ENCODE results near the gene HCRTR1. TPM values are rescaled to one million over a fixed set of nuclear protein-coding genes. Genes with fewer than 3 reads are reported as not detected.
A peak's percentile ranks its signal among the peaks of the same experiment; 100 is the strongest.

HCRTR1 gene
- total RNA-seq, 3 donors from 2014 or later: not detected

- no peaks in the 10 kb centered on the region for H3K27me3 ChIP-seq
- H3K4me1 ChIP-seq: peaks cover 9 to 31% of the 10 kb centered on the region in 2 donors
- H3K4me3 ChIP-seq: no peak overlapping the region
- TF ChIP-seq POLR2AphosphoS5 (IDR thresholded peaks at IDR 0.05) (no peak), POLR2A (IDR thresholded peaks at IDR 0.05) (no peak), CTCF (IDR thresholded peaks at IDR 0.05) (no peak)
- H3K27ac ChIP-seq: peak overlapping the region in 1 of 2 donors; percentile 80
- no peaks in the 10 kb centered on the region for H3K36me3 ChIP-seq
- intact Hi-C loops (cut with DNase I; ENCODE audit: low total_unique reads): no loop called here
- H3K9me3 ChIP-seq: no peaks in the 10 kb centered on the region
- no peak for DNase-seq (ENCODE audit: low spot score in 2 of 2)
These were observed 8.2 kb downstream of the HCRTR1 start for GRCh38 chr1:31625561-31626222.

- no peaks in the 10 kb centered on the region for H3K9me3 ChIP-seq
- no peak for TF ChIP-seq POLR2A (IDR thresholded peaks at IDR 0.05)
- no peak for TF ChIP-seq CTCF (IDR thresholded peaks at IDR 0.05)
- no peak for TF ChIP-seq POLR2AphosphoS5 (IDR thresholded peaks at IDR 0.05)
- no peaks in the 10 kb centered on the region for H3K27me3 ChIP-seq
- DNase-seq (ENCODE audit: low spot score in 2 of 2): no peak
- intact Hi-C loops (cut with DNase I; ENCODE audit: low total_unique reads): no loop called here
- H3K4me1 ChIP-seq: peaks cover 9 to 31% of the 10 kb centered on the region in 2 donors
- no peaks in the 10 kb centered on the region for H3K36me3 ChIP-seq
- H3K27ac ChIP-seq: peak overlapping the region; percentile 80 to 91
- H3K4me3 ChIP-seq: no peak overlapping the region
These were observed 9.0 kb downstream of the HCRTR1 start for GRCh38 chr1:31626223-31627207.

- peak overlapping the region; percentile 80 to 91 for H3K27ac ChIP-seq
- H3K27me3 ChIP-seq: no peaks in the 10 kb centered on the region
- no peaks in the 10 kb centered on the region for H3K9me3 ChIP-seq
- intact Hi-C loops (cut with DNase I; ENCODE audit: low total_unique reads): no loop called here
- peak in 1 of 2 donors; percentile 91 for DNase-seq (ENCODE audit: low spot score in 2 of 2)
- H3K4me3 ChIP-seq: peak overlapping the region in 2 of 3 donors; percentile 22 to 38
- H3K36me3 ChIP-seq: no peaks in the 10 kb centered on the region
- H3K4me1 ChIP-seq: peaks cover 9 to 31% of the 10 kb centered on the region in 2 donors
- TF ChIP-seq POLR2AphosphoS5 (IDR thresholded peaks at IDR 0.05) (peak; percentile 20 to 54 (median 27)), POLR2A (IDR thresholded peaks at IDR 0.05) (no peak)
These were observed 9.9 kb downstream of the HCRTR1 start for GRCh38 chr1:31627301-31627929.

GRCh38 chr1:31627930-31628559 lies 10.6 kb downstream of the HCRTR1 start:
- Histone ChIP-seq H3K4me3 (peak overlapping the region in 2 of 3 donors; percentile 22 to 38), H3K27me3 (no peaks in the 10 kb centered on the region), H3K9me3 (no peaks in the 10 kb centered on the region), H3K4me1 (peaks cover 9 to 31% of the 10 kb centered on the region in 2 donors), H3K36me3 (no peaks in the 10 kb centered on the region), H3K27ac (peak overlapping the region; percentile 80 to 91)
- intact Hi-C loops (cut with DNase I; ENCODE audit: low total_unique reads): no loop called here
- TF ChIP-seq POLR2AphosphoS5 (IDR thresholded peaks at IDR 0.05) (peak in 1 of 3 donors; percentile 9), POLR2A (IDR thresholded peaks at IDR 0.05) (no peak)
- DNase-seq (ENCODE audit: low spot score in 2 of 2): peak in 1 of 2 donors; percentile 90

GRCh38 chr1:31628931-31629556 lies 11.6 kb downstream of the HCRTR1 start:
- intact Hi-C loops (cut with DNase I; ENCODE audit: low total_unique reads): no loop called here
- Histone ChIP-seq H3K36me3 (no peaks in the 10 kb centered on the region), H3K27me3 (no peaks in the 10 kb centered on the region), H3K4me1 (peaks cover 9 to 31% of the 10 kb centered on the region in 2 donors), H3K9me3 (no peaks in the 10 kb centered on the region), H3K4me3 (no peak overlapping the region), H3K27ac (peak overlapping the region; percentile 80 to 91)
- TF ChIP-seq CTCF (IDR thresholded peaks at IDR 0.05) (no peak), POLR2AphosphoS5 (IDR thresholded peaks at IDR 0.05) (no peak), POLR2A (IDR thresholded peaks at IDR 0.05) (no peak)
- DNase-seq (ENCODE audit: low spot score in 2 of 2): no peak

All from breast epithelium (tissue), 4 donors.